Natural killer cell (primary cell): Measurements from ENCODE around the gene FCRL5. TPM values are rescaled to one million over a fixed set of nuclear protein-coding genes. Genes with fewer than 3 reads are reported as not detected.

Source experiments
- ATAC-seq, 3 donors: fragments of 150-1000 bp in 2 of 3; fragments of 200-7000 bp in 1 of 3; cut with Tn5 transposase; 1 replicate in 1 of 3; 2 replicates in 2 of 3; pipeline ENCODE4 v1.10.0; 2021; ENCODE audit warnings: mild to moderate bottlenecking in 2 of 3, moderate library complexity in 2 of 3
- DNase-seq, 2 donors: peaks; one replicate each; pipeline versions ENCODE4 v3.0.0 to v3.0.0-alpha.2; 2013 to 2021; ENCODE audit warnings: mixed read lengths in 1 of 2
- H3K27ac ChIP-seq: one replicate; pipeline ENCODE4 v1.5.1; 2013; ENCODE audit warnings: mild to moderate bottlenecking, low read length
- H3K27me3 ChIP-seq: one replicate; pipeline ENCODE4 v1.6.1; 2013; ENCODE audit warnings: low read length; ENCODE audit not compliant: control insufficient read depth, insufficient read depth
- H3K36me3 ChIP-seq: one replicate; pipeline ENCODE4 v1.6.1; 2013; ENCODE audit warnings: low read length; ENCODE audit not compliant: control insufficient read depth, insufficient read depth
- H3K4me1 ChIP-seq: one replicate; pipeline ENCODE4 v1.6.1; 2013; ENCODE audit warnings: low read length; ENCODE audit not compliant: control insufficient read depth, insufficient read depth
- H3K4me3 ChIP-seq: one replicate; pipeline ENCODE4 v1.5.1; 2013; ENCODE audit warnings: low read length
- H3K9me3 ChIP-seq: one replicate; pipeline ENCODE4 v1.6.1; 2013; ENCODE audit warnings: low read length; ENCODE audit not compliant: control insufficient read depth, insufficient read depth
- H3K27ac Mint-ChIP-seq, 2 donors: one replicate each; pipeline ENCODE4 v1.8.0; 2022; ENCODE audit warnings: mild to moderate bottlenecking in 2 of 2, mixed read lengths in 2 of 2, moderate library complexity in 1 of 2
- H3K27me3 Mint-ChIP-seq, 2 donors: one replicate each; pipeline ENCODE4 v1.8.0; 2022; ENCODE audit warnings: low read depth in 2 of 2, mixed read lengths in 2 of 2
- H3K36me3 Mint-ChIP-seq: one replicate; pipeline ENCODE4 v1.8.0; 2022; ENCODE audit warnings: mixed read lengths
- H3K4me1 Mint-ChIP-seq, 2 donors: one replicate each; pipeline ENCODE4 v1.8.0; 2022; ENCODE audit warnings: mixed read lengths in 2 of 2
- H3K4me3 Mint-ChIP-seq: one replicate; pipeline ENCODE4 v1.8.0; 2022; ENCODE audit warnings: mild to moderate bottlenecking, moderate library complexity, mixed read lengths
- H3K9me3 Mint-ChIP-seq, 2 donors: one replicate each; pipeline ENCODE4 v1.8.0; 2022; ENCODE audit warnings: mixed read lengths in 2 of 2
- CTCF ChIP-seq: fragments of 200-600 bp; IDR thresholded peaks from one replicate; pipeline ENCODE4 v1.8.0; 2022; ENCODE audit warnings: antibody characterized with exemption
- WGBS: methylation state at CpG from one replicate; pipeline ENCODE4 v1.1.7; 2013; ENCODE audit warnings: missing lambda C conversion rate; ENCODE audit not compliant: insufficient coverage; 5-methylcytosine and 5-hydroxymethylcytosine counted together
- intact Hi-C: fragments of 100-400 bp; cut with micrococcal nuclease; formaldehyde crosslinking; loops from one replicate; pipeline ENCODE4 v1.14.2; 2022
- total RNA-seq, 4 donors: library from RNA; stranded (reverse); fragments of 120-200 nt in 1 of 4; gene quantifications; one replicate each; pipeline versions ENCODE4 v1.2.3 to v1.2.4, GENCODE V29; 2013 to 2022

The FCRL5 gene
- total RNA-seq, 3 donors from 2014 or later (not counting 1 experiment from before 2014, with no cell fraction given) = 0.23 to 3.6 (median 0.54) TPM

GRCh38 chr1:157517016-157517415, 35.3 kb downstream of the FCRL5 start:
- no peaks in the 10 kb centered on the region for H3K36me3 Mint-ChIP-seq
- TF ChIP-seq CTCF = no peak
- no peaks in the 10 kb centered on the region for H3K9me3 Mint-ChIP-seq
- Histone ChIP-seq H3K9me3 (no peaks in the 10 kb centered on the region), H3K4me3 (no peak overlapping the region), H3K27me3 (no peaks in the 10 kb centered on the region), H3K27ac (no peak overlapping the region), H3K4me1 (peaks cover 7% of the 10 kb centered on the region), H3K36me3 (no peaks in the 10 kb centered on the region)
- no peaks in the 10 kb centered on the region for H3K27me3 Mint-ChIP-seq
- DNase-seq (no peak), ATAC-seq (no peak)
- no peak overlapping the region for H3K27ac Mint-ChIP-seq
- H3K4me3 Mint-ChIP-seq = no peak overlapping the region
- WGBS = 90% methylated on average over 7 of the region's 8 CpGs
- intact Hi-C loops = no loop called here
- peaks cover 3 to 8% of the 10 kb centered on the region in 2 donors for H3K4me1 Mint-ChIP-seq

- Mint-ChIP-seq H3K4me1 (peaks cover 7 to 12% of the 10 kb centered on the region in 2 donors), H3K9me3 (no peaks in the 10 kb centered on the region), H3K27me3 (no peaks in the 10 kb centered on the region), H3K4me3 (no peak overlapping the region), H3K27ac (no peak overlapping the region), H3K36me3 (no peaks in the 10 kb centered on the region)
- H3K9me3 ChIP-seq = no peaks in the 10 kb centered on the region
- peaks cover 7% of the 10 kb centered on the region for H3K4me1 ChIP-seq
- ATAC-seq (no peak), DNase-seq (no peak)
- no peak overlapping the region for H3K27ac ChIP-seq
- H3K27me3 ChIP-seq = no peaks in the 10 kb centered on the region
- H3K36me3 ChIP-seq = no peaks in the 10 kb centered on the region
- 96% methylated on average over 7 of the region's 7 CpGs for WGBS
- TF ChIP-seq CTCF = no peak
- intact Hi-C loops = no loop called here
- H3K4me3 ChIP-seq = no peak overlapping the region
Observed at GRCh38 chr1:157515709-157516108, 36.6 kb downstream of the FCRL5 start.

GRCh38 chr1:157515141-157515540, 37.2 kb downstream of the FCRL5 start:
- Mint-ChIP-seq H3K4me3 (no peak overlapping the region), H3K27ac (no peak overlapping the region), H3K4me1 (peaks cover 7 to 12% of the 10 kb centered on the region in 2 donors), H3K27me3 (no peaks in the 10 kb centered on the region), H3K36me3 (no peaks in the 10 kb centered on the region), H3K9me3 (no peaks in the 10 kb centered on the region)
- Histone ChIP-seq H3K9me3 (no peaks in the 10 kb centered on the region), H3K27me3 (no peaks in the 10 kb centered on the region), H3K36me3 (no peaks in the 10 kb centered on the region), H3K27ac (no peak overlapping the region), H3K4me3 (no peak overlapping the region), H3K4me1 (peaks cover 7% of the 10 kb centered on the region)
- 93% methylated on average over 3 of the region's 3 CpGs for WGBS
- TF ChIP-seq CTCF = no peak
- DNase-seq (no peak), ATAC-seq (no peak)
- intact Hi-C loops = no loop called here
